Erythroblast (primary cell): Measurements from ENCODE around the gene FAM118A.
A peak's percentile ranks its signal among the peaks of the same experiment; 100 is the strongest.
"Not testable (repeated sequence)": the region's sequence is repeated elsewhere in the genome, so short reads cannot be mapped to it uniquely, and the experiment has no call there.

Source experiments
- DNase-seq, 2 experiments: peaks; one replicate each; lab custom pipeline; 2025; lab: John Stamatoyannopoulos, UW
- GATA1 ChIP-seq: IDR thresholded peaks from 2 replicates; pipeline ENCODE4 v1.6.1; 2011; ENCODE audit warnings: low read depth, mild to moderate bottlenecking, control low read depth, low read length, moderate library complexity
- POLR2A ChIP-seq: IDR thresholded peaks from 2 replicates; pipeline ENCODE4 v1.6.1; 2011; ENCODE audit warnings: mild to moderate bottlenecking, low read length

FAM118A gene

DNA sequence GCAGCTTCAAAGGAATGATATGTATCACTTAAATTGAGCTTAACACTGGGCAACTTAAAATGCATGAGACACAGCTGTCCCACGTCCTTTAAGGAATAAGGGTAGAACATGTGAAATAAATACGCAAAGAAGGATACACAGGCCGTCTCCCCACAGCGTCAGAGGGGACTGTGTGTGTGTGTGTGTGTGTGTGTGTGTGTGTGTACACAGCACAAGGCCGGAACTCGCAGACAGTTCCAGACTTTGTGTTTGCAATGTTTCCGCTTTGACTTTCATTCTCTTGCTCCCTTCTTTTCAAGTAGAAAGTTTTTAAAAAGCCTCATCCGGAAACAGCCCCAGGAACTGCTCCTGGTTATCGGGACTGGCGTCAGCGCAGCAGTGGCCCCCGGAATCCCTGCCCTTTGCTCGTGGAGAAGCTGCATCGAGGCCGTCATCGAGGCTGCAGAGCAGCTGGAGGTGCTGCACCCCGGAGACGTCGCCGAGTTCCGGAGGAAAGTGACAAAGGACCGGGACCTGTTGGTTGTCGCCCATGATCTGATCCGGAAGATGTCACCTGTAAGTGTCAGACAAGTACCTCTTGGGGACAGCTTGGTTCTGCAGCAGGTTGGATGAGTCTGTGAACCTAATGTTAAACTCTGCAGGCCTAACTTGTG lies 13.3 kb downstream of the FAM118A start:
- no peak for DNase-seq

DNA sequence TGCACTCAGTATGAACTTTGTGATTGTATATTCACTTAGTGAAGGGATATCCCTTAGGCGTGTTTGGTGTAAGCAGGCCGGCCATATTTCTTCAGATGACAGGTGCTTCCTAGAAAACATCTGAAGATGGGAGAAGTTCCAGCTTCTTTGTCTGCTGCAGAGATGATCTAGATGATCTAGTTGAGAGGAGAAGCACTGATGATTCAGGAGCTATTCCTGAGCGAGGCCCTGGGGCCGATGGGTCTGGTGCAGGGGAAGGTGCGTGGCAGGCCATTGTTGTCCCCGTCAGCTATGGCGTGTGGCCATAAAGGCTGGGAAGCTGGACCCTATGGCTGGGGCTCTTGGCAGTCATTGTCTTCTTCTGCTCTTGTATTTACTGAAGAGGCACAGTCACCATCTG lies 14.0 kb downstream of the FAM118A start:
- TF ChIP-seq GATA1 (no peak), POLR2A (no peak)

More for the DNA sequence above, 13.3 kb downstream of the FAM118A start:
- no peak for TF ChIP-seq POLR2A
- TF ChIP-seq GATA1: no peak

GRCh38 chr22:45324311-45324711 lies 14.6 kb downstream of the FAM118A start:
- DNase-seq: no peak
- TF ChIP-seq POLR2A: no peak
- TF ChIP-seq GATA1: no peak

More for the DNA sequence above, 14.0 kb downstream of the FAM118A start:
- no peak for DNase-seq

DNA sequence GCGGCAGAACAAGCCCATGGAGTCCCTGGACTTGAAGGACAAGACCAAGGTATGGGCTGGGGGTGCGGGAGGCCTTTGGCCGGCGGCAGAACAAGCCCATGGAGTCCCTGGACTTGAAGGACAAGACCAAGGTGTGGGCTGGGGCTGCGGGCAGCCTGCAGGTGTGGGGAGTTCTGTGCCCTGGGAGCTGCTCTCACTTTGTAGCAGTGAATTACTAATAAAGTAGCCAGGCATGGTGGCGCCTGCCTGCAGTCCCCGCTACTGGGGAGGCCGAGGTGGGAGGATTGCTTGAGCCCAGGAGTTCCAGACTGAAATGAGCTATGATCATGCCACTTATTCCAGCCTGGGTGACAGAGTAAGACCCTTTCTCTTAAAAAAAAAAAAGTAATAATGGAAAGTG lies 18.5 kb downstream of the FAM118A start:
- DNase-seq: not testable (repeated sequence)

DNA sequence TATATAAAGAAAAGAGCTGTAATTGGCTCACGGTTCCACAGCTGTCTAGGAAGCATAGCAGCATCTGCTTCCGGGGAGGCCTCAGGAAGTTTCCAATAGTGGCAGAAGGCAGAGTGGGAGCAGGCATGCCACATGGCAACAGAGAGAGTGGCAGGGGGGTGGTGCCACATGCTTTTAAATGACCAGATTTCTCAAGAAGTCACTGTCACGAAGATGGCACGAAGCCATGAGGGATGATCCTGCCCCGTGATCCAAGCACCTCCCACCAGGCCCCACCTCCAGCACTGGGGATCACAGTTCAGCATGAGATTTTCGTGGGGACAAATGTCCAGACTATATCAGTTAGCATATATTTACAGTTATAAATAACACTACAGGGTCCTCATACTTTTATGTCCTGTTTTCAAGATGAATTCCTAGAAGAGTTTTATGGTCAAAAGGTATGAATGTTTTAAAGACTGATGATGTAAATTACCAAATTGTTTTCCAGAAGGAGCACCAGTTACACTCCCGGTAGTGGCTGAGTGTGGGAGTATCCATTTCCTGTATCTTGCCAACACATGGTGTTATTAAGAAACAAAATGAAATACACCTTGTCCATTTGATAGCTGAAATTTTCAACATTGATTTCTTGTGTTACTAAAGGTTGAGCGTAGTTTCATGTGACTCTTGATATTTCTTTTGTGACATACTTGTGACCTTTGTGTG lies 19.2 kb downstream of the FAM118A start:
- DNase-seq: peak; percentile 60 to 77
- TF ChIP-seq POLR2A (no peak), GATA1 (no peak)

DNA sequence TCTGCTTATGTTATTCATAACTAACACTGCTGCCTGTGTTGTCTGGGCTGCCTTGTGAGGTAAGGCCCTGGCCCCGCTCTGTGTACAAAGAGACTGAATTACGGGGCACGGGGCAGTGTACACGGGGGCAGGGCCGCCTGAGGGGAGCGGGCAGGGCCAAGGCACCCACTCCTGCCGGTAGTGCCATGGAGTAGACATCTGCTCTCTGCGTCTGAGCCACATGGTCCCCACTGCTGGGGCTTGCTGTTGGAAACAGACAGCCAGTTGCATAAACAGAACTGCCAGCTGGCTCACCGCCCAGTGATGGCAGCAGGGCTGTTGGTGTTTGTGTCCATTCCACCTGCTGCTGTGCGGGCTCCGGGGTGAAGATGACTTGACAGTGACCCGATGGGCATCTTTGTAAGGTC lies 19.8 kb downstream of the FAM118A start:
- TF ChIP-seq GATA1 (no peak), POLR2A (no peak)
- DNase-seq: peak in 1 of 2 experiments; percentile 14

- TF ChIP-seq POLR2A: no peak
- TF ChIP-seq GATA1: no peak
- DNase-seq: no peak
Measured at GRCh38 chr22:45330548-45330947, 20.8 kb downstream of the FAM118A start.

DNA sequence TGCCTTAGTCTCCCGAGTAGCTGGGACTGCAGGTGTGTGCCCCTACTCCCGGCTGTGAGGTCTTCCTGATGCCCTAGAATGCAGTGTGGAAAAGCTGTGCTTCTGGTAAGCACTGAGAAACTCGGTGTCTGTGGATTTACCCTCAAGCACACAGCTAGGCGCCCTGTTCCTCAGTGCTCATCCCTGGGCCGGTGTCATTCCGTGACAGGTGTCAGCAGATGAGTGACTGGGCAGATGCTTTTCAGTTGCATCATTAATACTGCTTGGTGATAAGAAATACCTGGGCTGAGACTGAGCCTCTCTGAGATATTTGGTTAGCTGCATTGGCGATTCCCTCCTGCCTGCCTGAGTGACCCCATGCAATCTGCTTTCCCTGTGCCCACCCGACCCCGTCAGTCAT lies 21.8 kb downstream of the FAM118A start:
- no peak for DNase-seq
- TF ChIP-seq POLR2A (no peak), GATA1 (no peak)

GRCh38 chr22:45332001-45332400 lies 22.3 kb downstream of the FAM118A start:
- TF ChIP-seq GATA1 (no peak), POLR2A (no peak)
- DNase-seq: no peak

- no peak for DNase-seq
- TF ChIP-seq POLR2A (no peak), GATA1 (no peak)
Measured at GRCh38 chr22:45334068-45334467, 24.3 kb downstream of the FAM118A start.

DNA sequence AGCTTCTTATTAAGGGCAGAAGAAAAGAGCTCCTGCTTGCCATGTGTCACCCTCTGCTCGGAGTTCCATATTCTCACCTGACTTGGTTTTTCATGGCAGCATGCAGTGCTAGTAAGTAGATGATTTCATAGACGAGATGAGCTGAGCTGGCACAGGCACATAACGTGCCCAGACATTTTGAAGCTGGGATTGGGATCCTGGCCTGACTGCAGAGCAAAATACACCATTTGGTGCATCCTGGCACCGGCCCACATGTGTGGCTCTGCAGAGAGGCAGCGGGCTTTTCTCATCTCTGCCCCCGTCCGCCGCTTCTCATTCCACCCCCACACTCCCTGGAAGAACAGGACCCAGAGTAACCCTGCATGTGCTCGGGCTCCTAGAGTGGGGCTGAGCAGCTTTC lies 24.8 kb downstream of the FAM118A start:
- TF ChIP-seq GATA1: no peak
- TF ChIP-seq POLR2A: no peak
- no peak for DNase-seq

GRCh38 chr22:45335021-45335818 lies 25.5 kb downstream of the FAM118A start:
- no peak for DNase-seq

DNA sequence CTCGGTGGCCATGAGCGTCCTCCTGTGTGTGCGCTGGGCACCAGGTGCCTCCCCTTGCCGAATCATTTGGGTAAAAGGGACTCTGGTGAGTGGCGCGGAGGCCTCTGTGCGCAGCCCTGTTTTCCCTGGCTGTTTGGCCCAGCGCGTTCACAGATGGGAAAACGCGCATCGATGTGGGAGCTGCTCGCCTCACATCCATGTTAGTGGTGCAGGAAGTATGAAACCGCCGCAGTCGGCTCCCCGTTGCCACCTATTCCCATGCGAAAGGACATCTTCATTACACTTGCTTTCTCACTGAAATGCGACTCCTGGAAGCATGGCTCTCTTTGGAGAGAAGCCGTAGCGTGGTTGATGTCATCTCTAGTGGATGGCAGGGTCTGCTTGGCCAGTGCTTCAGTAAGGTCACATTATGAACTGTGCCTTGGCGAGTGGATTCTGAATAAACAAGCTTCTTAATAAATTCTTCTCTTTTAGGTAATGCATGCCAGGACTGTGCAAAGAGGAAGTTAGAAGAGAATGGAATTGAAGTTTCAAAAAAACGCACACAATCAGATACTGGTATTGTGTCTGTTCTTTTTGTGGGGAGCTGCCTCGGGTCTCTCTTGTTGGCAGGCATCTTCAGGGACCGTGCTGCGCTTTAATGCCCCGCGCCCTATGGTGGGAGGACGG lies 26.3 kb downstream of the FAM118A start:
- DNase-seq: no peak
- TF ChIP-seq POLR2A: no peak
- TF ChIP-seq GATA1: no peak

More at GRCh38 chr22:45335021-45335818, 25.5 kb downstream of the FAM118A start:
- TF ChIP-seq GATA1 (no peak), POLR2A (no peak)
